ENCODE data around the gene SFMBT2.
A peak's percentile ranks its signal among the peaks of the same experiment; 100 is the strongest.

The SFMBT2 gene

GRCh38 chr10:7409732-7410168 is 1.1 kb downstream of the SFMBT2 start:
- TF ChIP-seq, protein P1, sequence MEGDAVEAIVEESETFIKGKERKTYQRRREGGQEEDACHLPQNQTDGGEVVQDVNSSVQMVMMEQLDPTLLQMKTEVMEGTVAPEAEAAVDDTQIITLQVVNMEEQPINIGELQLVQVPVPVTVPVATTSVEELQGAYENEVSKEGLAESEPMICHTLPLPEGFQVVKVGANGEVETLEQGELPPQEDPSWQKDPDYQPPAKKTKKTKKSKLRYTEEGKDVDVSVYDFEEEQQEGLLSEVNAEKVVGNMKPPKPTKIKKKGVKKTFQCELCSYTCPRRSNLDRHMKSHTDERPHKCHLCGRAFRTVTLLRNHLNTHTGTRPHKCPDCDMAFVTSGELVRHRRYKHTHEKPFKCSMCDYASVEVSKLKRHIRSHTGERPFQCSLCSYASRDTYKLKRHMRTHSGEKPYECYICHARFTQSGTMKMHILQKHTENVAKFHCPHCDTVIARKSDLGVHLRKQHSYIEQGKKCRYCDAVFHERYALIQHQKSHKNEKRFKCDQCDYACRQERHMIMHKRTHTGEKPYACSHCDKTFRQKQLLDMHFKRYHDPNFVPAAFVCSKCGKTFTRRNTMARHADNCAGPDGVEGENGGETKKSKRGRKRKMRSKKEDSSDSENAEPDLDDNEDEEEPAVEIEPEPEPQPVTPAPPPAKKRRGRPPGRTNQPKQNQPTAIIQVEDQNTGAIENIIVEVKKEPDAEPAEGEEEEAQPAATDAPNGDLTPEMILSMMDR (conservative IDR thresholded peaks at IDR 0.05; ENCODE audit: control insufficient read depth, insufficient read depth, low read depth, low read length), result no peak

GRCh38 chr10:7409045-7409731 is 1.6 kb downstream of the SFMBT2 start:
- DNase-seq (ENCODE audit: low read depth), result peak; percentile 16
- H3K4me3 ChIP-seq (ENCODE audit: control insufficient read depth, low read depth, low read length), result peak overlapping the region; percentile 53
- TF ChIP-seq, protein P1 (conservative IDR thresholded peaks at IDR 0.05; ENCODE audit: control insufficient read depth, insufficient read depth, low read depth, low read length), result no peak

More at GRCh38 chr10:7409732-7410168, 1.1 kb downstream of the SFMBT2 start:
- peak overlapping the region; percentile 53 for H3K4me3 ChIP-seq (ENCODE audit: control insufficient read depth, low read depth, low read length)
- peak; percentile 4 for DNase-seq (ENCODE audit: low read depth)

DNA sequence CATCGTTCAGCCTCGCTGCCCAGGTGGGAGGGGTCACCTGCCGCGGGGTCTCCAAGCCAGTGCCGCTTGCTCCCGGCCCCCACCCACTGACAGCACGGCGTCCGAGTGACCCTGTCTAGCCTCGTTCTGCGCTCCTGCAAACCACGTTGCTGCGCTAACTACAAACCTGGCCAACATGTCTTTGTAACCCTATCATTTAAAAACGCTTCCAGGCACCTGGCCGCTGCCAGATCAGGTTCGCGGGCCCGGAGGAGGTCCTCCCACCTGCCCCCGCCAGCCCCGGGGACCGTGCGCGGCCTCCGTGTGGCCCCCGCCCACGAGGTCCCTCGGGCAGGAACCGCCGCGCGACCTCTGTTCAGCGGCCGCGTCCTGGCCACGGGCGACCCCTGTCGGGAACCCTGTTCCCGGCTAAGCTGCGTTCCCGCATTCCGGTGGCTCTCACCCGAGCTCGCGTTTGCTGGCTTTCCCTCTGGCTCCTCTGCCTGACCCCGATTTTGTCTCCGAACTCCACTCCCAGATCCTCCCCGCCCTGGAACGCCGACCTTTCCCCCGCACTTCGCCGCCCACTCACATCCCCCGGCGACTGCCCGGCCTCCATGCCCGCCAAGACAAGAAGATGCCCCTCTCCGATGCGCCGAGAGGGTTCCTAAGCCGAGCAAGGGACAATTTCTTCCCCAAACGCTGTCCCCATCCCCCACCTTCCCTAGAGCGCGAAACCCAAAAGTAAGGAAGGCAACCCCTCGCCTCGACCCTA is 2.4 kb downstream of the SFMBT2 start:
- peak; percentile 25 for DNase-seq (ENCODE audit: low read depth)
- H3K4me3 ChIP-seq (ENCODE audit: control insufficient read depth, low read depth, low read length), result peak overlapping the region; percentile 53
- TF ChIP-seq, protein P1 (conservative IDR thresholded peaks at IDR 0.05; ENCODE audit: control insufficient read depth, insufficient read depth, low read depth, low read length), result peak; percentile 39

DNA sequence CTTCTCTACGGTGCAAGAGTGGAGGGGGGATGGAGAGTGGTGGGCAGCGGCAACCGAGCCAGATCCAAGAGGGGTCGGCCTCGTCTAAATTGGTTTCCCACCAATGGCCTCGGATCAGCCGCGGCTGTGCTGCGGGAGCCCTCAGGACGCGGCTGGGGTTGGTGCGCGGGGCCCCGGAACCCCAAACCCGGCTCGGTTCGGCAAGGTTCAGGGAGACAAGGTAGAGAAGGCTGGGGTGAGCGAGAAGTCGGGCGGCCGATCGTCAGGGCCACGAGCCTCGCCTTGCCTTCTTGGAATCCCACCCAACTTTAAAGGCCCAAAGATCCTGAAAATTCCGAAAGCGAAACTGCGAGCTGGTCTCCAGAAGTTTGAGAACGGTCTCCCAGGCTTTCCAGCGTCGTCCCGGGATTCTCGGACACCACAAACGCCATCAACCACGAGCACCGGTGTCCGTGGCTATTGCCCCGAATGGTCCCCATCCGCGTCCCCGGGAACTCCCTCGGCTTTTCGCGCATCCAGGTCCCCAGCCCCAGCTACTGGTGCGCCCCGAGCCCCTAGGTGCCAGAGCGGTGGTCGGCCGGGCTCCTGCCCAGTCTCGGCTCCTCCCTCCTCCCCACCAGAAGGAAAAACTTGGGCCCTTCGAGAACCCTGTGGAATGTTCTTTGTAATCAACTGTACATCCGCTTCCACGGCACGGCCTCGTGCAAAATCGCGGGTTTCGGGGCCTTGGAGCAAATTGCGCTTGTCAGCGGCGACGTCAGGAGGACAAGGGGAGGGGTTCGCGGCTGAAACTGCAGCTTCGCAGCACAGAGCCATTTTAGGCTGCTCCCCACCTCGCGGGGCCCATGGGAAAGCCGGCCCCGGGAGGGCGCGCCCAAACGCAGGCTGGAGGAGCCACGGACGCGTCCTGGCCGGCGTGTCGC is 3.2 kb downstream of the SFMBT2 start:
- TF ChIP-seq, protein P1 (conservative IDR thresholded peaks at IDR 0.05; ENCODE audit: control insufficient read depth, insufficient read depth, low read depth, low read length), result no peak
- H3K4me3 ChIP-seq (ENCODE audit: control insufficient read depth, low read depth, low read length), result peak overlapping the region; percentile 25
- DNase-seq (ENCODE audit: low read depth), result peak; percentile 16

DNA sequence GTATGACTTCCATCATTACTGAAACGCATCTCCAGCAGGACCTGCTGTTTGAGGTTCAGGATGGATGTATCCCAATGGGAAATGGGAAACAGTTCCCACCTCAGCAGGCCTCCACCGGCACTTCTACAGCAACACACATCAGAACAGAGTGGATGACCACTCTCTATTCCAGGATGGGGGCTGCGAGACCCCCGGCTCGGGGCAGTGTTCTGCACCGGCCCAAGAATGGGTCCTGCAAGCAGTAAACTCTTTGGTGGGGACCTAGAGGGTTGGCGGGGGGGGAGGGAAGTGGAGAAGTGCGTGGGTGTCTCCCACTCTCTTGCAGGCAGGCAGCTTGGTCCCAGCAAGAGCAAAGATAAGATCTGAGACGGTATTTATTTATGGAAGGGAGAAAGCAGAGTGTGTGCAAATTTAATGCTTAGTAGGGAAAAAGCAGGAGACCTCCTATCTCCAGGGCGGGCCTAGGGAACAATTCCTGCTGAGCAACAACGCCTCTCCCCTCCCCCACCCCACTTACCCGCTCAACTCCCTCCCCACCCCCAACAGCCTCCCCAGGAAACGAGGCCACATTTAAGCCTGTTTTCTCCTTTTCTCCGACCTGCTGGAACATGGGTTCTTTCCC is 4.0 kb downstream of the SFMBT2 start:
- no peak overlapping the region for H3K4me3 ChIP-seq (ENCODE audit: control insufficient read depth, low read depth, low read length)
- no peak for DNase-seq (ENCODE audit: low read depth)
- TF ChIP-seq, protein P1 (conservative IDR thresholded peaks at IDR 0.05; ENCODE audit: control insufficient read depth, insufficient read depth, low read depth, low read length), result no peak

DNA sequence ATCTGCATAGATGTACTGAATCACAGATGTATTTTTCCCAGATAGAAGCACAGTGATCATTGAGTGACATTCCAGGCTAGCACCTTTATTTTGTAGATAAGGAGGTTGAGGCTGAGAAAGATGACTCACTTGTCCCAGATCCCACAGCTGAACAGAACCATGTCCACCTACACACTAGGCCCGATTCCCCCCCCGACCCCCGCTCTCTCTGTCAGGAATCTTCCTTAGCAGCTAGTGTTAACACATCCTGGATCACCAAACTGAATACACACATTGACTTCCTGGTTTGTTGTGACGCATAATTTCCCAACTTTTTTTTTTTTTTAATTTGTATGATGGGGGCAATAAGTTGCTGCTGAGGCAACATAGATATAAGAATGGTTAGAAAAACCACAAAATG is 5.2 kb downstream of the SFMBT2 start:
- H3K4me3 ChIP-seq (ENCODE audit: control insufficient read depth, low read depth, low read length), result no peak overlapping the region
- TF ChIP-seq, protein P1 (conservative IDR thresholded peaks at IDR 0.05; ENCODE audit: control insufficient read depth, insufficient read depth, low read depth, low read length), result no peak
- peak; percentile 24 for DNase-seq (ENCODE audit: low read depth)

Data from fibroblast of mammary gland (primary cell).